ENCODE measurements around the gene KPNA1. TPM values are rescaled to one million over a fixed set of nuclear protein-coding genes. Genes with fewer than 3 reads are reported as not detected.

Gene KPNA1
- total RNA-seq, 2 donors from 2014 or later, result 57.4 to 59.0 TPM

Other genes starting within 250 kb of the KPNA1 start
- gene CSTA, start 189.7 kb downstream of the KPNA1 start, total RNA-seq, result 1 to 10 TPM; 1.1 to 1.3 TPM
- 10 to 100 TPM; 30.2 to 39.9 TPM for gene MIX23, start 131.7 kb downstream of the KPNA1 start, total RNA-seq
- gene FAM162A, start 130.8 kb downstream of the KPNA1 start, total RNA-seq, result 100 to 1,000 TPM; 207 to 212 TPM
- gene WDR5B, start 98.9 kb downstream of the KPNA1 start, total RNA-seq, result 1 to 10 TPM; 2.3 to 2.7 TPM
- gene PARP9, start 49.4 kb upstream of the KPNA1 start, total RNA-seq, result 10 to 100 TPM; 22.4 to 48.2 TPM
- 10 to 100 TPM; 43.9 to 60.5 TPM for gene DTX3L, start 49.4 kb upstream of the KPNA1 start, total RNA-seq
- 1 to 10 TPM in 1 of 2 donors, under 1 TPM in 1; 0.70 to 1.4 TPM for gene PARP15, start 62.7 kb upstream of the KPNA1 start, total RNA-seq
- gene PARP14, start 165.9 kb upstream of the KPNA1 start, total RNA-seq, result 10 to 100 TPM; 30.3 to 49.7 TPM